Measurements from ENCODE around the gene GATAD1. TPM values are rescaled to one million over a fixed set of nuclear protein-coding genes. Genes with fewer than 3 reads are reported as not detected.

The GATAD1 gene
- total RNA-seq (10 to 100 TPM; 18.3 to 18.9 TPM), polyA plus RNA-seq (11.4 TPM)

DNA sequence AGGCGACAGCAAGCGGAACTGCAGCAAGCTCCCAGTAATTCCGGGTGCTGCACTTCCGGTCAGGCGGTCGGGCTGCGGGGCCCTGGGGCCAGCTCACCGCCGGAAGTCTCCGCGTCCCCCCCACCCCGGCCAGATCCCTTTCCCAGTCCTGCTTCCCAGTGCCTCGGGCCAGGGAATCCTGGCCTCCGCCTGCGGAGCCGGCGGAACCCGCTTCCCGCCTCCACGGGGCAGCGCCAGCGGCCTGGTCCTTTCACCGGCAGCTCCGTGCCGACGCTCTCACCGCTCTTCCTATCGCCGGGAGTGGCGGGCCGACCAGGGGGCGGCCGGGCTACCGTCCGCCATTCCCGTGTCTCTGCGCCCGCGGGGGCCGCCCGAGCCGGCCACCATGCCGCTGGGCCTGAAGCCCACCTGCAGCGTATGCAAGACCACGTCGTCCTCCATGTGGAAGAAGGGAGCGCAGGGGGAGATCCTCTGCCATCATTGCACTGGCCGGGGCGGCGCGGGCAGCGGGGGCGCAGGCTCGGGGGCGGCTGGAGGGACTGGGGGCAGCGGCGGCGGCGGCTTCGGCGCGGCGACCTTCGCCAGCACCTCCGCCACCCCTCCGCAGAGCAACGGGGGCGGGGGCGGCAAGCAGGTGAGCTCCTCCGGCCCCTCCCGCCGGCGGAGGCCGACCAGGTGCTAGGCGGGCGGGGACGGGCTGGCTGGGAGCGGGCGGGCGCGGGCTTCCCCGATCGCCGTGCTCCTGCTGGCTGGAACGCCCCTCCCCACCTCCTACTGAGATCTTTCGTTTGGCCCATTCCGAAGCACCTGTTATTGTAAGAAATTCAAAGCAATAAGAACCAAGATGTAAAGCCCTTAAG lies at the start of gene GATAD1:
Gene GATAD1 (plus strand): TSS at position 138 of the 860 bp plus-strand sequence. CDS start 248 bp downstream, at position 386.
- CTCF ChIA-PET, result interaction anchor here (0.5 to 6.1 kb wide), 24 partner anchors 9 to 1988 kb away, joined by 3 to 107 read pairs (median 6); partner anchors contain the start of genes AKAP9, ANKIB1, CYP51A1 and KRIT1
- peaks cover 0 to 28% (median 6%) of the 10 kb centered on the region in 3 donors for H3K36me3 Mint-ChIP-seq
- H3K27me3 Mint-ChIP-seq, result no peaks in the 10 kb centered on the region
- POLR2A ChIA-PET, result interaction anchor here (0.6 to 3.5 kb wide), 11 partner anchors 14 to 567 kb away, joined by 3 to 32 read pairs (median 9); partner anchors contain the start of genes AKAP9, ANKIB1, CYP51A1 and KRIT1
- Histone ChIP-seq H3K27ac (ENCODE audit: low read depth, low read length) (peak within 1 kb of the TSS; percentile 93), H3K4me3 (ENCODE audit: low read length) (peak within 1 kb of the TSS; percentile 91), H3K36me3 (ENCODE audit: insufficient read depth, low read length) (no peaks in the 10 kb centered on the region), H3K4me1 (ENCODE audit: insufficient read depth, low read length) (peaks cover 14% of the 10 kb centered on the region), H3K9me3 (ENCODE audit: low read length) (no peaks in the 10 kb centered on the region), H3K27me3 (ENCODE audit: insufficient read depth, low read length, poor library complexity, severe bottlenecking) (no peaks in the 10 kb centered on the region)
- peaks cover 12 to 37% (median 20%) of the 10 kb centered on the region in 3 donors for H3K4me1 Mint-ChIP-seq
- H3K9me3 Mint-ChIP-seq, result no peaks in the 10 kb centered on the region
- H3K27ac Mint-ChIP-seq, result peak within 1 kb of the TSS; percentile 96 to 99 (median 98)
- H3K4me3 Mint-ChIP-seq, result peak within 1 kb of the TSS; percentile 91 to 99 (median 96)
- DNase-seq, result peak; percentile 68 to 88 (median 83)

DNA sequence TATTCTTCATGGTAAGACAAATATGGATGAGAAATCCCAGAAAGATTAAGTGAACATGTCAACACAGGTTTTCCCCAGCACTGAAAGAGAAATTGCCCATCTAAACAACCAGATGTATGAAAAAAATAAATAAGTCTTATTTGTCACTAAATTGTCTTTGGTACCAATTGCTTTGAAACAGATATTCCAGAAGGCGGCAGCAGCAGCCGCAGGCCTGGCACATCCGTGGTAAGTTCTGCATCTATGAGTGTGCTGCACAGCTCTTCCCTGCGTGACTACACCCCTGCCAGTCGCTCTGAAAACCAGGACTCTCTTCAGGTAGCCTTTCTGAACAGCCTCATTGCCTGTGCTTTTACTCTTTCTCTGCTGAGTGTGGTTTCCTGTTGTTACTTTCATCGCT lies 49.7 kb upstream of the GATAD1 start:
- Histone ChIP-seq H3K27ac (ENCODE audit: low read depth, low read length) (no peak overlapping the region), H3K9me3 (ENCODE audit: low read length) (no peaks in the 10 kb centered on the region), H3K27me3 (ENCODE audit: insufficient read depth, low read length, poor library complexity, severe bottlenecking) (no peaks in the 10 kb centered on the region), H3K36me3 (ENCODE audit: insufficient read depth, low read length) (peaks cover 20% of the 10 kb centered on the region), H3K4me3 (ENCODE audit: low read length) (no peak overlapping the region), H3K4me1 (ENCODE audit: insufficient read depth, low read length) (no peaks in the 10 kb centered on the region)
- DNase-seq, result no peak
- H3K36me3 Mint-ChIP-seq, result peaks cover 0 to 46% (median 20%) of the 10 kb centered on the region in 3 donors
- peaks cover 0 to 1% (median 0%) of the 10 kb centered on the region in 3 donors for H3K4me1 Mint-ChIP-seq
- H3K27ac Mint-ChIP-seq, result peak overlapping the region in 1 of 8 donors; percentile 29
- no peaks in the 10 kb centered on the region for H3K9me3 Mint-ChIP-seq
- H3K4me3 Mint-ChIP-seq, result no peak overlapping the region
- no peaks in the 10 kb centered on the region for H3K27me3 Mint-ChIP-seq
- CTCF ChIA-PET, result no interaction called here
- POLR2A ChIA-PET, result no interaction called here

DNA sequence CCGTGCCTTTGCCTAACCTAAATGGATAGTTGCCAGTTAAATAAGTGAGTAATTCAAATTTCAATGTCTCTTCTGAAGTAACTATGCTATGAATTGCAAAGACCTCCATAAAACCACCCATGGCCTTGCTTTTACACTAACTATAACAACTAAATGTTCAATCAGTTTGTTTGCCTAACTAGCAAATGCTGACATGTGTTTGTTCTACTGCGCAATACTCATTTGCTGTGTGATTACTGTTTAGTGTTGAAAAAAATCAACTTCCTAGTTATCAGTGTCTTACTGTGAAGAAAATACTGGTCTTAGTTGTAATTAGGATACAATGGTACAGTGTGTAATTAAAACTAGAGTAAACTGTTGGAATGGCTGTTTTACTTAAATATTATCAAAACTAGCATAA lies 47.3 kb upstream of the GATAD1 start:
- no peak for DNase-seq
- no peak overlapping the region for H3K27ac ChIP-seq (ENCODE audit: low read depth, low read length)
- CTCF ChIA-PET, result no interaction called here
- no peak overlapping the region for H3K27ac Mint-ChIP-seq
- H3K27me3 ChIP-seq (ENCODE audit: insufficient read depth, low read length, poor library complexity, severe bottlenecking), result no peaks in the 10 kb centered on the region
- POLR2A ChIA-PET, result no interaction called here
- H3K4me3 Mint-ChIP-seq, result no peak overlapping the region
- no peaks in the 10 kb centered on the region for H3K9me3 ChIP-seq (ENCODE audit: low read length)
- H3K4me1 ChIP-seq (ENCODE audit: insufficient read depth, low read length), result peaks cover 15% of the 10 kb centered on the region
- no peaks in the 10 kb centered on the region for H3K27me3 Mint-ChIP-seq
- no peak overlapping the region for H3K4me3 ChIP-seq (ENCODE audit: low read length)
- H3K36me3 ChIP-seq (ENCODE audit: insufficient read depth, low read length), result peaks cover 20% of the 10 kb centered on the region
- H3K9me3 Mint-ChIP-seq, result no peaks in the 10 kb centered on the region
- peaks cover 15 to 24% (median 16%) of the 10 kb centered on the region in 3 donors for H3K4me1 Mint-ChIP-seq
- H3K36me3 Mint-ChIP-seq, result peaks cover 0 to 40% (median 20%) of the 10 kb centered on the region in 3 donors

DNA sequence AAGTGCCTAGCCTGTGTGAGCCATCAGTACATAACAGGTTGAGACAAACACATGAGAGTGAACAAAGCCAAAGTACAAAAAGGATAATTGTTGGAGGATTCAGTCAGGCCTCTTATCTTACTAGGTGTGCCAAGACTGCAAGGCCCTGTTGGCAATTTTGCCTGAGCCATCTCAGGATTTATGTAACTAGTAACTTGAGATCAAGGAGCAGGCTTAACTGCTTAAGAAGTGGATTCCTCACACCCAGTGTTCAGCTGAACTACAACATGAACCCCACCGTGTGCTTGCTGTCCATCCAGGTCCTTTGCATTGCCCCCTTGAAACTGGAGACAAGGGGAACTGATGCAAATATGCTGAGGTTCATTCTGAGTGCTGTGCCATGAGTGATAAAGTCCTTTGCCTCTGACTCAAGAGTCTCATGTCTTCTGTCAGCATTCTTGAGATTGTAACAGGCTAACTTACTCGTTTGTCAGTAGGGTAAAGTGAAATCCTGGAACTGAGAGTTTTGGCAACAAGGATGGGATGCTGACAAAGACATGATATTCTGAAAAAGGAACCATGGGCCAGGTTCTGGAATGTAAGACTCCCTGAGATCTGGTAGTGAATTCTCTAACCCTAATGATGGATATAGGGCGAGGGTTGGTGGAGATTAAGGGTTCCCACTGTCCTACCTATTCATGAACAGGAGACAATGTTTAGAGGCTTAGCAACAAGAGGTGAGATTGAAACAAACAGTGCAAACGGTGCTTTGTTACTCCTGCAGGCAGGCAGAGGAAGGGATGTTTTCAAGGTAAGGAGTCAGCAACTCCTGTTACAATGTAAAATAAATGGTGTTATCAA lies 44.1 kb upstream of the GATAD1 start:
- ChIA-PET POLR2A (no interaction called here), CTCF (no interaction called here)
- H3K27ac Mint-ChIP-seq, result peak overlapping the region in 5 of 8 donors; percentile 7 to 81 (median 42)
- DNase-seq, result no peak
- peaks cover 15 to 24% (median 16%) of the 10 kb centered on the region in 3 donors for H3K4me1 Mint-ChIP-seq
- no peak overlapping the region for H3K27ac ChIP-seq (ENCODE audit: low read depth, low read length)
- H3K4me3 ChIP-seq (ENCODE audit: low read length), result no peak overlapping the region
- H3K27me3 Mint-ChIP-seq, result no peaks in the 10 kb centered on the region
- H3K9me3 Mint-ChIP-seq, result no peaks in the 10 kb centered on the region
- no peaks in the 10 kb centered on the region for H3K27me3 ChIP-seq (ENCODE audit: insufficient read depth, low read length, poor library complexity, severe bottlenecking)
- peak overlapping the region in 5 of 7 donors; percentile 18 to 68 (median 46) for H3K4me3 Mint-ChIP-seq
- peaks cover 16% of the 10 kb centered on the region for H3K36me3 ChIP-seq (ENCODE audit: insufficient read depth, low read length)
- peaks cover 15% of the 10 kb centered on the region for H3K4me1 ChIP-seq (ENCODE audit: insufficient read depth, low read length)
- H3K9me3 ChIP-seq (ENCODE audit: low read length), result no peaks in the 10 kb centered on the region
- H3K36me3 Mint-ChIP-seq, result peaks cover 0 to 19% (median 13%) of the 10 kb centered on the region in 3 donors

DNA sequence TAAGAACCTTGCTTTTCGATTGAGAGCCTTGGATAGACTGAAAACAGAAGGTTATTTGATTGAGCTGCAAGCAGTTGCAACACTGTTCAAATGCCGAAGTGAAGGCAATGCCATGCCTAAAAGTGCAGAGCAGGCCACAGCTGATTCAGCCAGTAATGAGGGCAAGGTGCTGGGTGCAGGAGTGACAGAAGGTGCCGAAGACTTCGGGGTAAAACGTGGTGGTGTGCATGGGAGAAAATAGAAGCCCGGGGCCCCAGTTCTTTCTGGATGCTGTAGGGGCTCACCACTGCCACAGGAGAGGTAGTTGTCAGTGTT lies 43.6 kb upstream of the GATAD1 start:
- POLR2A ChIA-PET, result no interaction called here

DNA sequence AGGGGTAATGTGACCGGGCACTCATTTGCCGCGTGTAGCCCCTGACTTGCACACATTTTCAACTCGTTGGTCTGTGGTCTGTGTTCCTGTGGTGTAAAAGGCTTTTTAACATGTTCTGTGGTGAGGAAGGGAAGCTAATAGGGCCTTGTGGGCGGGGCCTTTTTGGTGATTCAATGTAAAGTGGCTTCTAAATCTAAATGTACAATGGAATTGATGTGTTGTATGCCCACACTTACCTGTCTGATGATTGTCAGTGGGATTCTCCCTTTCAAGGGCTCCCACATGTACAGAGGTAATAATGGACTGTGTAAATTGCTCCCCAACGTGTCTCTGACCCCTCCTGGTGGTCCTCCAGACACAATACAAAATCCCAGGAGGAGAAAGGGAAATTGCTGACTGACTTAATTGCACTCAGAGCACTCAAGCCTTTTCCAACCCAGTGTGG lies 43.1 kb upstream of the GATAD1 start:
- Mint-ChIP-seq H3K36me3 (peaks cover 0 to 9% (median 6%) of the 10 kb centered on the region in 3 donors), H3K27ac (peak overlapping the region in 6 of 8 donors; percentile 8 to 29 (median 21)), H3K9me3 (no peaks in the 10 kb centered on the region), H3K4me3 (peak overlapping the region in 6 of 7 donors; percentile 9 to 78 (median 48)), H3K4me1 (peaks cover 15 to 24% (median 16%) of the 10 kb centered on the region in 3 donors), H3K27me3 (no peaks in the 10 kb centered on the region)
- H3K4me3 ChIP-seq (ENCODE audit: low read length), result no peak overlapping the region
- no peak overlapping the region for H3K27ac ChIP-seq (ENCODE audit: low read depth, low read length)
- H3K9me3 ChIP-seq (ENCODE audit: low read length), result no peaks in the 10 kb centered on the region
- H3K4me1 ChIP-seq (ENCODE audit: insufficient read depth, low read length), result peaks cover 15% of the 10 kb centered on the region
- H3K36me3 ChIP-seq (ENCODE audit: insufficient read depth, low read length), result peaks cover 5% of the 10 kb centered on the region
- no peaks in the 10 kb centered on the region for H3K27me3 ChIP-seq (ENCODE audit: insufficient read depth, low read length, poor library complexity, severe bottlenecking)
- POLR2A ChIA-PET, result no interaction called here
- DNase-seq, result peak in 3 of 5 donors; percentile 26 to 64 (median 43)
- CTCF ChIA-PET, result interaction anchor here (1.2 to 1.7 kb wide), 2 partner anchors 20 to 43 kb away, joined by 5 to 6 read pairs; partner anchors contain the start of gene GATAD1

More for the DNA sequence above, 43.6 kb upstream of the GATAD1 start:
- peak overlapping the region in 5 of 7 donors; percentile 18 to 78 (median 50) for H3K4me3 Mint-ChIP-seq
- H3K27me3 Mint-ChIP-seq, result no peaks in the 10 kb centered on the region
- Histone ChIP-seq H3K36me3 (ENCODE audit: insufficient read depth, low read length) (peaks cover 10% of the 10 kb centered on the region), H3K4me3 (ENCODE audit: low read length) (no peak overlapping the region), H3K27ac (ENCODE audit: low read depth, low read length) (no peak overlapping the region), H3K9me3 (ENCODE audit: low read length) (no peaks in the 10 kb centered on the region), H3K4me1 (ENCODE audit: insufficient read depth, low read length) (peaks cover 15% of the 10 kb centered on the region), H3K27me3 (ENCODE audit: insufficient read depth, low read length, poor library complexity, severe bottlenecking) (no peaks in the 10 kb centered on the region)
- H3K36me3 Mint-ChIP-seq, result peaks cover 0 to 13% (median 7%) of the 10 kb centered on the region in 3 donors
- CTCF ChIA-PET, result interaction anchor here (1.7 kb wide), 1 partner anchor 43 kb away, joined by 5 read pairs; the partner anchor contains the start of gene GATAD1
- no peak for DNase-seq
- H3K4me1 Mint-ChIP-seq, result peaks cover 15 to 24% (median 16%) of the 10 kb centered on the region in 3 donors
- H3K9me3 Mint-ChIP-seq, result no peaks in the 10 kb centered on the region
- H3K27ac Mint-ChIP-seq, result peak overlapping the region in 5 of 8 donors; percentile 25 to 81 (median 29)

DNA sequence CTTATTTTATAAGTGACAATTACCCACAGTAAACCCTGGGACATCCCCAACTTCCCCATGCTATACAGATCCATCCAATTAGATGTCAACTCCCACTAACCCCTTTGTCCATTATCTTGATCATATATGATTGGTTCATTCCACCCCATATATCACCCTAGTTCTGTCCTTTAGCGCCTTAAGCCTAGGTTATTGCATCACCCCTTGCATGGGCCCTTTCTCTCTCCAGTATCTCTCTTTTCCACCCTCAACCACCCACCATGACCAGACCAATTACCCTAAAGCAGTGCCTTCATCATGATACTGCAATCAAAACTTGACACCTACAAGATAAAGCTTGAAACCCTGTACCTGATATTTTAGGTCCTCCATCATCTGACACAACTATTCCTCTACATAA lies 37.9 kb upstream of the GATAD1 start:
- ChIA-PET CTCF (no interaction called here), POLR2A (no interaction called here)
- H3K27ac Mint-ChIP-seq, result no peak overlapping the region

More for the DNA sequence above, 37.9 kb upstream of the GATAD1 start:
- no peak overlapping the region for H3K27ac ChIP-seq (ENCODE audit: low read depth, low read length)
- H3K27me3 ChIP-seq (ENCODE audit: insufficient read depth, low read length, poor library complexity, severe bottlenecking), result no peaks in the 10 kb centered on the region
- Mint-ChIP-seq H3K27me3 (peaks cover 18 to 22% of the 10 kb centered on the region in 2 donors), H3K4me1 (peaks cover 1 to 5% (median 2%) of the 10 kb centered on the region in 3 donors), H3K9me3 (peaks cover 0 to 2% (median 0%) of the 10 kb centered on the region in 5 donors), H3K4me3 (no peak overlapping the region), H3K36me3 (no peaks in the 10 kb centered on the region)
- no peaks in the 10 kb centered on the region for H3K9me3 ChIP-seq (ENCODE audit: low read length)
- no peak for DNase-seq
- no peak overlapping the region for H3K4me3 ChIP-seq (ENCODE audit: low read length)
- H3K36me3 ChIP-seq (ENCODE audit: insufficient read depth, low read length), result no peaks in the 10 kb centered on the region
- H3K4me1 ChIP-seq (ENCODE audit: insufficient read depth, low read length), result peaks cover 1% of the 10 kb centered on the region

All from CD8-positive, alpha-beta memory T cell (primary cell).